ENCODE measurements around the gene ADD2. TPM values are rescaled to one million over a fixed set of nuclear protein-coding genes. Genes with fewer than 3 reads are reported as not detected.

Gene ADD2
- total RNA-seq, 1 experiment from 2014 or later: 3.5 TPM

- no TSS peak for BruUV-seq (replicated peaks)
- H3K4me3 ChIP-seq: no peak overlapping the region
- H3K9me3 ChIP-seq (ENCODE audit: insufficient read depth, low read depth): no peaks in the 10 kb centered on the region
- no peak overlapping the region for H2AFZ ChIP-seq
- no peak overlapping the region for H3K4me2 ChIP-seq
- no peaks in the 10 kb centered on the region for H3K27me3 ChIP-seq (ENCODE audit: insufficient read depth, low read depth)
- no peaks in the 10 kb centered on the region for H3F3A ChIP-seq (ENCODE audit: insufficient read depth, low read depth)
- ChIA-PET CTCF (interaction anchor here (0.6 kb wide), 1 partner anchor 334 kb away, joined by 5 read pairs; no protein-coding TSS in a partner anchor), POLR2A (ENCODE audit: unreplicated experiment) (interaction anchor here (0.6 kb wide), 1 partner anchor 212 kb away, joined by 4 read pairs; no protein-coding TSS in a partner anchor)
- H3K36me3 ChIP-seq (ENCODE audit: low read depth): no peaks in the 10 kb centered on the region
- H4K20me1 ChIP-seq (ENCODE audit: insufficient read depth): no peaks in the 10 kb centered on the region
- H3K9me2 ChIP-seq (ENCODE audit: insufficient read depth): no peaks in the 10 kb centered on the region
- TF ChIP-seq, protein P1, sequence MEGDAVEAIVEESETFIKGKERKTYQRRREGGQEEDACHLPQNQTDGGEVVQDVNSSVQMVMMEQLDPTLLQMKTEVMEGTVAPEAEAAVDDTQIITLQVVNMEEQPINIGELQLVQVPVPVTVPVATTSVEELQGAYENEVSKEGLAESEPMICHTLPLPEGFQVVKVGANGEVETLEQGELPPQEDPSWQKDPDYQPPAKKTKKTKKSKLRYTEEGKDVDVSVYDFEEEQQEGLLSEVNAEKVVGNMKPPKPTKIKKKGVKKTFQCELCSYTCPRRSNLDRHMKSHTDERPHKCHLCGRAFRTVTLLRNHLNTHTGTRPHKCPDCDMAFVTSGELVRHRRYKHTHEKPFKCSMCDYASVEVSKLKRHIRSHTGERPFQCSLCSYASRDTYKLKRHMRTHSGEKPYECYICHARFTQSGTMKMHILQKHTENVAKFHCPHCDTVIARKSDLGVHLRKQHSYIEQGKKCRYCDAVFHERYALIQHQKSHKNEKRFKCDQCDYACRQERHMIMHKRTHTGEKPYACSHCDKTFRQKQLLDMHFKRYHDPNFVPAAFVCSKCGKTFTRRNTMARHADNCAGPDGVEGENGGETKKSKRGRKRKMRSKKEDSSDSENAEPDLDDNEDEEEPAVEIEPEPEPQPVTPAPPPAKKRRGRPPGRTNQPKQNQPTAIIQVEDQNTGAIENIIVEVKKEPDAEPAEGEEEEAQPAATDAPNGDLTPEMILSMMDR (conservative IDR thresholded peaks at IDR 0.05): no peak
- no peak for TF ChIP-seq EZH2 (IDR thresholded peaks at IDR 0.05; ENCODE audit: low read depth)
- no peak for DNase-seq
- no peaks in the 10 kb centered on the region for H3K4me1 ChIP-seq (replicated peaks; ENCODE audit: insufficient read depth)
- no peaks in the 10 kb centered on the region for H3K79me2 ChIP-seq (ENCODE audit: low read depth)
- intact Hi-C loops (cut with micrococcal nuclease; ENCODE audit: unreplicated experiment): loop anchor here (10.0 kb wide), 1 partner anchor 915 kb away; no protein-coding TSS in a partner anchor
- no peak overlapping the region for H3K27ac ChIP-seq
These were observed 128.1 kb downstream of the ADD2 start for GRCh38 chr2:70639841-70640436.

- H3K9me2 ChIP-seq (ENCODE audit: insufficient read depth): no peaks in the 10 kb centered on the region
- ChIA-PET CTCF (no interaction called here), POLR2A (ENCODE audit: unreplicated experiment) (interaction anchor here (0.5 kb wide), 1 partner anchor 872 kb away, joined by 3 read pairs; no protein-coding TSS in a partner anchor)
- TF ChIP-seq, protein P1 (conservative IDR thresholded peaks at IDR 0.05): no peak
- TF ChIP-seq EZH2 (IDR thresholded peaks at IDR 0.05; ENCODE audit: low read depth): no peak
- H4K20me1 ChIP-seq (ENCODE audit: insufficient read depth): no peaks in the 10 kb centered on the region
- H3K36me3 ChIP-seq (ENCODE audit: low read depth): no peaks in the 10 kb centered on the region
- no peak overlapping the region for H3K4me2 ChIP-seq
- no peaks in the 10 kb centered on the region for H3F3A ChIP-seq (ENCODE audit: insufficient read depth, low read depth)
- no peaks in the 10 kb centered on the region for H3K79me2 ChIP-seq (ENCODE audit: low read depth)
- no peaks in the 10 kb centered on the region for H3K27me3 ChIP-seq (ENCODE audit: insufficient read depth, low read depth)
- H3K27ac ChIP-seq: no peak overlapping the region
- BruUV-seq (replicated peaks): no TSS peak
- H3K4me1 ChIP-seq (replicated peaks; ENCODE audit: insufficient read depth): no peaks in the 10 kb centered on the region
- no peak overlapping the region for H3K4me3 ChIP-seq
- DNase-seq: no peak
- no peaks in the 10 kb centered on the region for H3K9me3 ChIP-seq (ENCODE audit: insufficient read depth, low read depth)
- intact Hi-C loops (cut with micrococcal nuclease; ENCODE audit: unreplicated experiment): no loop called here
- no peak overlapping the region for H2AFZ ChIP-seq
These were observed 129.4 kb downstream of the ADD2 start for GRCh38 chr2:70638561-70638960.

GRCh38 chr2:70633508-70633907, 134.5 kb downstream of the ADD2 start:
- TF ChIP-seq, protein P1 (conservative IDR thresholded peaks at IDR 0.05): no peak
- no peak for TF ChIP-seq EZH2 (IDR thresholded peaks at IDR 0.05; ENCODE audit: low read depth)

More at GRCh38 chr2:70633508-70633907, 134.5 kb downstream of the ADD2 start:
- intact Hi-C loops (cut with micrococcal nuclease; ENCODE audit: unreplicated experiment): no loop called here
- H3K4me1 ChIP-seq (replicated peaks; ENCODE audit: insufficient read depth): no peaks in the 10 kb centered on the region
- H3F3A ChIP-seq (ENCODE audit: insufficient read depth, low read depth): no peaks in the 10 kb centered on the region
- H4K20me1 ChIP-seq (ENCODE audit: insufficient read depth): no peaks in the 10 kb centered on the region
- no peaks in the 10 kb centered on the region for H3K9me2 ChIP-seq (ENCODE audit: insufficient read depth)
- no peak overlapping the region for H3K4me2 ChIP-seq
- no peaks in the 10 kb centered on the region for H3K79me2 ChIP-seq (ENCODE audit: low read depth)
- H3K27me3 ChIP-seq (ENCODE audit: insufficient read depth, low read depth): no peaks in the 10 kb centered on the region
- no peaks in the 10 kb centered on the region for H3K36me3 ChIP-seq (ENCODE audit: low read depth)
- no peak overlapping the region for H3K4me3 ChIP-seq
- BruUV-seq (replicated peaks): no TSS peak
- ChIA-PET POLR2A (ENCODE audit: unreplicated experiment) (interaction anchor here (0.5 to 0.6 kb wide), 2 partner anchors 183 to 331 kb away, joined by 4 to 13 read pairs; no protein-coding TSS in a partner anchor), CTCF (no interaction called here)
- H3K9me3 ChIP-seq (ENCODE audit: insufficient read depth, low read depth): no peaks in the 10 kb centered on the region
- no peak overlapping the region for H3K27ac ChIP-seq
- no peak overlapping the region for H2AFZ ChIP-seq
- no peak for DNase-seq

Data from PC-9 (cell line).